GM12878 (cell line): Measurements from ENCODE around the gene GAP43. TPM values are rescaled to one million over a fixed set of nuclear protein-coding genes. Genes with fewer than 3 reads are reported as not detected.

Source experiments
- ATAC-seq: fragments of 200-7000 bp; cut with Tn5 transposase; 3 replicates; pipeline ENCODE4 v1.9.1; 2020; ENCODE audit warnings: mild to moderate bottlenecking, moderate library complexity
- BruUV-seq: library from RNA; stranded (reverse); fragments of 400-500 nt; replicated peaks from 2 replicates; lab custom pipeline; 2021; lab: Mats Ljungman, UMichigan
- CTCF ChIA-PET: fragments of 300-600 bp; sonication (Branson Sonifier 250); formaldehyde crosslinking; extraction: SDS; loops from one replicate; lab custom pipeline; 2021; ENCODE audit warnings: inconsistent platforms; lab: Yijun Ruan, JAX
- POLR2A ChIA-PET: fragments of 350-600 bp; formaldehyde crosslinking; extraction: SDS; loops from one replicate; lab custom pipeline; 2021; ENCODE audit warnings: inconsistent platforms; lab: Charles Lee
- RAD21 ChIA-PET: fragments of 300-600 bp; sonication (Branson Sonifier 250); formaldehyde crosslinking; loops from one replicate; lab custom pipeline; 2023; ENCODE audit warnings: antibody characterized with exemption; ENCODE audit not compliant: unreplicated experiment; lab: Charles Lee
- SMC1A ChIA-PET: fragments of 300-600 bp; sonication (Branson Sonifier 250); formaldehyde crosslinking; loops from one replicate; lab custom pipeline; 2023; ENCODE audit not compliant: unreplicated experiment, uncharacterized antibody; lab: Charles Lee
- DNase-seq: peaks from one replicate; pipeline ENCODE4 v3.0.0-alpha.2; 2011; ENCODE audit warnings: low read depth, low spot score
- FAIRE-seq: peaks from 3 replicates; lab custom pipeline; 2011; peaks lifted over from hg19 to GRCh38; lab: Jason Lieb, UNC
- H2AFZ ChIP-seq: 2 replicates; pipeline ENCODE4 v1.6.0; 2011; ENCODE audit warnings: low read depth, low read length, control low read depth; ENCODE audit not compliant: control insufficient read depth
- H3K27ac ChIP-seq: 2 replicates; pipeline ENCODE4 v1.5.1; 2011; ENCODE audit warnings: control low read depth; ENCODE audit not compliant: control insufficient read depth, insufficient read depth
- H3K27me3 ChIP-seq, 2 experiments: replicated peaks in 1 of 2; 2 replicates each; pipeline versions ENCODE4 v1.6.0 to v1.6.1; 2011; ENCODE audit warnings: low read length in 1 of 2; ENCODE audit not compliant: control insufficient read depth in 2 of 2, insufficient read depth in 2 of 2
- H3K36me3 ChIP-seq, 2 experiments: 2 replicates each; pipeline ENCODE4 v1.5.1; 2011; ENCODE audit warnings: low read length in 1 of 2; ENCODE audit not compliant: control insufficient read depth in 2 of 2, insufficient read depth in 2 of 2
- H3K4me1 ChIP-seq: 2 replicates; pipeline ENCODE4 v1.6.1; 2011; ENCODE audit warnings: mild to moderate bottlenecking, low read length, moderate library complexity, mixed read lengths; ENCODE audit not compliant: control insufficient read depth, insufficient read depth
- H3K4me2 ChIP-seq: 2 replicates; pipeline ENCODE4 v1.6.0; 2011; ENCODE audit warnings: control low read depth; ENCODE audit not compliant: control insufficient read depth, insufficient read depth
- H3K4me3 ChIP-seq: fragments of 200-600 bp; sonication (generic); 2 replicates; pipeline ENCODE4 v1.5.1; 2016
- H3K79me2 ChIP-seq: 2 replicates; pipeline ENCODE4 v1.6.0; 2011; ENCODE audit warnings: low read length; ENCODE audit not compliant: control insufficient read depth, insufficient read depth
- H3K9ac ChIP-seq: 2 replicates; pipeline ENCODE4 v1.8.0; 2011; ENCODE audit warnings: low read length, control low read depth, mixed read lengths; ENCODE audit not compliant: control insufficient read depth, insufficient read depth
- H3K9me3 ChIP-seq: replicated peaks from 3 replicates; pipeline ENCODE4 v1.5.1; 2011; ENCODE audit warnings: mild to moderate bottlenecking, low read length; ENCODE audit not compliant: control insufficient read depth, insufficient read depth
- H4K20me1 ChIP-seq: 2 replicates; pipeline ENCODE4 v1.6.0; 2011; ENCODE audit not compliant: control insufficient read depth, insufficient read depth
- CHD2 ChIP-seq: IDR thresholded peaks from 2 replicates; pipeline ENCODE4 v1.6.1; 2011; ENCODE audit warnings: low read depth, low read length, improper control_type of control experiment, borderline replicate concordance
- LARP7 ChIP-seq: fragments of 450-650 bp; IDR thresholded peaks from 2 replicates; pipeline ENCODE4 v1.6.1; 2017; ENCODE audit warnings: mild to moderate bottlenecking
- RCOR1 ChIP-seq: conservative IDR thresholded peaks from 2 replicates; pipeline ENCODE4 v1.6.1; 2012; ENCODE audit warnings: low read depth, low read length, improper control_type of control experiment
- SPI1 ChIP-seq: IDR thresholded peaks from 2 replicates; pipeline ENCODE4 v1.6.1; 2011; ENCODE audit warnings: low read depth, mild to moderate bottlenecking, low read length, moderate library complexity, borderline replicate concordance; ENCODE audit not compliant: insufficient read depth
- ZBTB4 ChIP-seq: fragments of 450-650 bp; formaldehyde crosslinking; IDR thresholded peaks from 2 replicates; pipeline ENCODE4 v1.4.0; 2022; ENCODE audit warnings: mild to moderate bottlenecking, moderate library complexity
- ZNF24 ChIP-seq: fragments of 450-650 bp; IDR thresholded peaks from 2 replicates; pipeline ENCODE4 v1.6.1; 2017; ENCODE audit warnings: antibody characterized with exemption, mild to moderate bottlenecking
- WGBS: methylation state at CpG from one replicate; pipeline ENCODE4 v1.1.6; 2016; ENCODE audit warnings: low lambda C conversion rate; ENCODE audit not compliant: insufficient replicate concordance, insufficient coverage; ENCODE audit errors: missing lambda C conversion rate; 5-methylcytosine and 5-hydroxymethylcytosine counted together
- in situ Hi-C: fragments of 300-500 bp; cut with MboI; formaldehyde crosslinking; loops from 9 replicates; pipeline ENCODE4 v1.14.3; 2018; ENCODE audit warnings: mixed read lengths
- intact Hi-C: fragments of 100-400 bp; cut with micrococcal nuclease; formaldehyde crosslinking; loops from one replicate; pipeline ENCODE4 v1.14.2; 2022; ENCODE audit not compliant: unreplicated experiment
- polyA plus RNA-seq, 11 experiments: library from polyadenylated mRNA; depleted of rRNA in 4 of 11; unstranded in 6 of 11; stranded (reverse) in 5 of 11; fragments of >200 nt; fragmentation: Nextera tagmentation in 4 of 11; fragmentation: Illumina TruSeq in 1 of 11; extraction: Ambion mirVana in 4 of 11; extraction: Trizol in 1 of 11; gene quantifications; 1 replicate in 1 of 11; 2 replicates in 10 of 11; pipeline versions ENCODE4 v1.2.1 to v1.2.3, GENCODE V29; 2011 to 2016; ENCODE audit warnings: inconsistent platforms in 2 of 11, missing spikeins in 2 of 11, low read depth in 1 of 11
- total RNA-seq, 4 experiments: library from RNA; depleted of rRNA in 3 of 4; stranded (reverse); fragments of >200 nt in 3 of 4; fragmentation: Illumina TruSeq in 1 of 4; extraction: Trizol in 1 of 4; gene quantifications; 2 replicates each; pipeline versions ENCODE4 v1.2.1 to v1.2.3, GENCODE V29; 2013 to 2021

The GAP43 gene
- total and polyA plus RNA-seq, 10 of the 15 experiments (the other 5 are each of a cell fraction or from before 2014, with no cell fraction given): 0.06 to 0.16 TPM; not detected in 8

GRCh38 chr3:115688418-115688817 lies 65.1 kb downstream of the GAP43 start:
- intact Hi-C loops: no loop called here
- Histone ChIP-seq H3K4me1 (no peaks in the 10 kb centered on the region; the same call in 1 of the 2 replicates), H4K20me1 (no peaks in the 10 kb centered on the region), H3K9me3 (no peaks in the 10 kb centered on the region), H3K4me2 (no peak overlapping the region), H3K79me2 (no peaks in the 10 kb centered on the region)
- ChIA-PET RAD21 (interaction anchor here (1.2 kb wide), 1 partner anchor 470 kb away, joined by 3 read pairs; no protein-coding TSS in a partner anchor), CTCF (interaction anchor here (0.5 to 4.1 kb wide), 6 partner anchors 17 to 597 kb away, joined by 3 to 19 read pairs (median 4); no protein-coding TSS in a partner anchor)
- 62% methylated on average over 7 of the region's 7 CpGs for whole genome bisulfite sequencing
- ATAC-seq: no peak
- TF ChIP-seq LARP7: no peak
- no peak for TF ChIP-seq CHD2
- TF ChIP-seq RCOR1: no peak
- TF ChIP-seq ZBTB4 (CRISPR knock-in tag): no peak
- TF ChIP-seq ZNF24: no peak
- no peak for TF ChIP-seq SPI1
- TF ChIP-seq, all 136 proteins: peak for 0
- no TSS peak for BruUV-seq
- Histone ChIP-seq H3K9ac (no peak overlapping the region), H3K27me3 (no peaks in the 10 kb centered on the region; a peak in 1 of 4 replicates), H2AFZ (no peak overlapping the region), H3K27ac (no peak overlapping the region), H3K4me3 (no peak overlapping the region), H3K36me3 (no peaks in the 10 kb centered on the region)
- ChIA-PET POLR2A (no interaction called here), SMC1A (interaction anchor here (1.2 to 1.7 kb wide), 2 partner anchors 470 to 501 kb away, joined by 3 to 5 read pairs; no protein-coding TSS in a partner anchor)
- DNase-seq (no peak), FAIRE-seq (no peak)
- in situ Hi-C loops: no loop called here
